HCT116 (cell line): ENCODE data around the gene COL4A3. TPM values are rescaled to one million over a fixed set of nuclear protein-coding genes. Genes with fewer than 3 reads are reported as not detected.

ENCODE experiments used
- ATAC-seq: fragments of 200-7000 bp; cut with Tn5 transposase; 2 replicates; pipeline ENCODE4 v1.9.1; 2020; ENCODE audit warnings: mild to moderate bottlenecking, moderate library complexity
- BruUV-seq: library from RNA; stranded (reverse); fragments of 400-500 nt; replicated peaks from 2 replicates; lab custom pipeline; 2021; lab: Mats Ljungman, UMichigan
- CTCF ChIA-PET: fragments of 300-600 bp; sonication (Branson Sonifier 250); formaldehyde crosslinking; loops from one replicate; lab custom pipeline; 2021; ENCODE audit warnings: antibody characterized with exemption; lab: Charles Lee
- POLR2A ChIA-PET: fragments of 300-600, 350-600 bp; sonication (Branson Sonifier 250); formaldehyde crosslinking; loops from one replicate; lab custom pipeline; 2021; ENCODE audit warnings: antibody characterized with exemption; lab: Charles Lee
- RAD21 ChIA-PET, 2 experiments: fragments of 300-600 bp; sonication (Branson Sonifier 250); formaldehyde crosslinking; loops; one replicate each; lab custom pipeline; 2023; ENCODE audit warnings: low total read pairs in 2 of 2; ENCODE audit not compliant: uncharacterized antibody in 2 of 2, unreplicated experiment in 2 of 2, low non-redundant PET in 1 of 2; lab: Charles Lee
- DNase-seq: peaks from one replicate; pipeline ENCODE4 v3.0.0-alpha.2; 2010; ENCODE audit warnings: low read depth, low spot score
- H2AFZ ChIP-seq: fragments of 200-600 bp; shearing (Covaris generic), sonication (generic); 2 replicates; pipeline ENCODE4 v1.6.1; 2017; ENCODE audit warnings: low read depth, mixed run types, mixed read lengths, antibody characterized with exemption, low read length; ENCODE audit not compliant: poor library complexity, severe bottlenecking
- H3K27ac ChIP-seq: 2 replicates; pipeline ENCODE4 v1.5.1; 2012; ENCODE audit warnings: low read depth, low read length
- H3K27me3 ChIP-seq: fragments of 200-600 bp; sonication (generic); 2 replicates; pipeline ENCODE4 v1.6.1; 2016; ENCODE audit warnings: mixed run types, low read length, mixed read lengths; ENCODE audit not compliant: insufficient read depth
- H3K36me3 ChIP-seq, 2 experiments: fragments of 200-500 bp in 1 of 2; fragments of 200-600 bp in 1 of 2; sonication (Bioruptor generic) in 1 of 2; sonication (generic) in 1 of 2; 2 replicates each; pipeline versions ENCODE4 v1.5.1 to v1.6.1; 2014 to 2016; ENCODE audit warnings: low read length in 2 of 2, inconsistent platforms in 1 of 2, mixed read lengths in 1 of 2, mixed run types in 1 of 2; ENCODE audit not compliant: insufficient read depth in 2 of 2, control insufficient read depth in 1 of 2
- H3K4me1 ChIP-seq, 2 experiments: fragments of 200-600 bp in 1 of 2; sonication (generic) in 1 of 2; 2 replicates each; pipeline versions ENCODE4 v1.5.1 to v1.6.1; 2012 to 2017; ENCODE audit warnings: low read length in 2 of 2, inconsistent platforms in 1 of 2, mild to moderate bottlenecking in 1 of 2, mixed read lengths in 1 of 2, mixed run types in 1 of 2, moderate library complexity in 1 of 2; ENCODE audit not compliant: insufficient read depth in 2 of 2, control insufficient read depth in 1 of 2
- H3K4me2 ChIP-seq: fragments of 200-600 bp; sonication (generic); 2 replicates; pipeline ENCODE4 v1.6.1; 2017; ENCODE audit warnings: mixed run types, low read length, mixed read lengths
- H3K4me3 ChIP-seq, 2 experiments: fragments of 200-600 bp in 1 of 2; sonication (generic) in 1 of 2; replicated peaks in 1 of 2; 2 replicates each; pipeline ENCODE4 v1.5.1; 2011 to 2016; ENCODE audit warnings: low read length in 2 of 2, control low read depth in 1 of 2, low read depth in 1 of 2, mild to moderate bottlenecking in 1 of 2, mixed read lengths in 1 of 2, mixed run types in 1 of 2
- H3K79me2 ChIP-seq: fragments of 200-600 bp; sonication (generic); 2 replicates; pipeline ENCODE4 v1.6.1; 2017; ENCODE audit warnings: mild to moderate bottlenecking, mixed run types, low read length, moderate library complexity, mixed read lengths; ENCODE audit not compliant: insufficient read depth
- H3K9ac ChIP-seq: fragments of 200-600 bp; sonication (generic); 2 replicates; pipeline ENCODE4 v1.6.1; 2016; ENCODE audit warnings: low read length, mixed read lengths
- H3K9me2 ChIP-seq: fragments of 200-600 bp; sonication (generic), shearing (Covaris generic); 2 replicates; pipeline ENCODE4 v1.6.1; 2017; ENCODE audit warnings: mixed run types, mild to moderate bottlenecking, moderate library complexity; ENCODE audit not compliant: insufficient read depth
- H3K9me3 ChIP-seq, 2 experiments: fragments of 200-500 bp in 1 of 2; fragments of 200-600 bp in 1 of 2; sonication (Bioruptor generic) in 1 of 2; sonication (generic) in 1 of 2; 2 replicates each; pipeline ENCODE4 v1.6.1; 2014 to 2017; ENCODE audit warnings: low read length in 2 of 2, mixed read lengths in 2 of 2, inconsistent platforms in 1 of 2, low read depth in 1 of 2, mild to moderate bottlenecking in 1 of 2, mixed run types in 1 of 2, moderate library complexity in 1 of 2; ENCODE audit not compliant: control insufficient read depth in 1 of 2, insufficient read depth in 1 of 2
- H4K20me1 ChIP-seq: fragments of 200-600 bp; sonication (generic), shearing (Covaris generic); 2 replicates; pipeline ENCODE4 v1.6.1; 2017; ENCODE audit warnings: mixed run types, mild to moderate bottlenecking, moderate library complexity; ENCODE audit not compliant: insufficient read depth
- MAX ChIP-seq: IDR thresholded peaks from 2 replicates; pipeline ENCODE4 v1.6.1; 2012
- RAD21 ChIP-seq: IDR thresholded peaks from 2 replicates; pipeline ENCODE4 v1.6.1; 2012; ENCODE audit warnings: low read depth, mild to moderate bottlenecking
- SRF ChIP-seq: IDR thresholded peaks from 2 replicates; pipeline ENCODE4 v1.6.1; 2012; ENCODE audit warnings: low read depth
- ZFX ChIP-seq: fragments of 450-650 bp; IDR thresholded peaks from 2 replicates; pipeline ENCODE4 v1.6.1; 2017
- intact Hi-C: fragments of 100-400 bp; cut with micrococcal nuclease; formaldehyde crosslinking; loops from 2 replicates; pipeline ENCODE4 v1.10.0; 2022
- total RNA-seq: library from RNA; stranded (reverse); gene quantifications from one replicate; pipeline ENCODE4 v1.2.1, GENCODE V29; 2021; ENCODE audit not compliant: unreplicated experiment
- TF ChIP-seq, protein P1 (sequence below), 3 experiments: fragments of 200-600 bp in 1 of 3; sonication (generic) in 1 of 3; IDR thresholded peaks in 2 of 3; conservative IDR thresholded peaks in 1 of 3; 2 replicates each; pipeline ENCODE4 v1.5.1; 2012 to 2017; ENCODE audit warnings: low read depth in 2 of 3, low read length in 2 of 3, antibody characterized with exemption in 1 of 3, borderline replicate concordance in 1 of 3, control low read depth in 1 of 3, mild to moderate bottlenecking in 1 of 3, mixed read lengths in 1 of 3, mixed run types in 1 of 3, moderate library complexity in 1 of 3; ENCODE audit not compliant: insufficient read depth in 1 of 3

Gene COL4A3
- total RNA-seq, 1 experiment from 2014 or later: 4.9 TPM

GRCh38 chr2:227124811-227125210 lies 39.6 kb upstream of the COL4A3 start:
- ChIA-PET RAD21 (no interaction called here), CTCF (interaction anchor here (1.2 to 1.7 kb wide), 2 partner anchors 113 to 1460 kb away, joined by 4 read pairs; no protein-coding TSS in a partner anchor), POLR2A (no interaction called here)
- Histone ChIP-seq H3K36me3 (no peaks in the 10 kb centered on the region), H3K4me2 (no peak overlapping the region), H3K79me2 (no peaks in the 10 kb centered on the region), H3K4me1 (no peaks in the 10 kb centered on the region), H3K4me3 (no peak overlapping the region), H4K20me1 (no peaks in the 10 kb centered on the region), H3K9me2 (no peaks in the 10 kb centered on the region), H2AFZ (no peak overlapping the region), H3K9me3 (no peaks in the 10 kb centered on the region), H3K27ac (no peak overlapping the region), H3K9ac (no peak overlapping the region), H3K27me3 (no peaks in the 10 kb centered on the region)
- no TSS peak for BruUV-seq
- no peak for ATAC-seq
- no peak for DNase-seq
- no peak for TF ChIP-seq ZFX
- no peak for TF ChIP-seq SRF
- intact Hi-C loops: loop anchor here (10.0 kb wide), 2 partner anchors 280 to 350 kb away; partner anchors contain the start of gene AGFG1

DNA sequence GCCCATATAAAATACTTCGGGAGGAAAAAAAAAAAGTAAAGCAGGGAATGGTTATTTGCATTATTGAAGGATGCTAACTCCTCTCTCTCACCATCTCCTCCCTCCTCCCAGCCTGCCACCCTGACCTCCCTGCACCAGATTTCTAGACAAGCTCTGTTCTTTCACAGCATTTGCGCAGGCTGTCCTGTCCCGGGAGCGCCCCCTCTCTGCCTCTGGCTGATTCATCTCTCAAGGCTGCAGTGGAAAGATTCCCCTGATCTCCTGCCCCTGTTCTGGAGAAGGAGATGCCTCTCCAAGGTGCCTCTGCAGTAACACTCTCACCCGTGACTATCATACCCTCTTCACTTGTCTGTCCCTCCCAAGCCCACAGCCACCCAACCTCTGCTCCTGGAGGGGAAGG lies 38.9 kb upstream of the COL4A3 start:
- Histone ChIP-seq H3K9ac (no peak overlapping the region), H3K9me2 (no peaks in the 10 kb centered on the region), H3K4me2 (no peak overlapping the region), H3K36me3 (no peaks in the 10 kb centered on the region), H3K4me1 (no peaks in the 10 kb centered on the region), H3K27ac (no peak overlapping the region), H3K27me3 (no peaks in the 10 kb centered on the region), H4K20me1 (no peaks in the 10 kb centered on the region), H3K79me2 (no peaks in the 10 kb centered on the region), H3K9me3 (no peaks in the 10 kb centered on the region), H2AFZ (no peak overlapping the region)
- ChIA-PET POLR2A (no interaction called here), RAD21 (interaction anchor here in 1 of 2 experiments (0.7 kb wide), 1 partner anchor 112 kb away, joined by 3 read pairs; no protein-coding TSS in a partner anchor), CTCF (interaction anchor here (1.2 kb wide), 1 partner anchor 113 kb away, joined by 4 read pairs; no protein-coding TSS in a partner anchor)
- DNase-seq: no peak
- no TSS peak for BruUV-seq
- intact Hi-C loops: loop anchor here (10.0 kb wide), 2 partner anchors 279 to 349 kb away; partner anchors contain the start of gene AGFG1
- TF ChIP-seq, protein P1, sequence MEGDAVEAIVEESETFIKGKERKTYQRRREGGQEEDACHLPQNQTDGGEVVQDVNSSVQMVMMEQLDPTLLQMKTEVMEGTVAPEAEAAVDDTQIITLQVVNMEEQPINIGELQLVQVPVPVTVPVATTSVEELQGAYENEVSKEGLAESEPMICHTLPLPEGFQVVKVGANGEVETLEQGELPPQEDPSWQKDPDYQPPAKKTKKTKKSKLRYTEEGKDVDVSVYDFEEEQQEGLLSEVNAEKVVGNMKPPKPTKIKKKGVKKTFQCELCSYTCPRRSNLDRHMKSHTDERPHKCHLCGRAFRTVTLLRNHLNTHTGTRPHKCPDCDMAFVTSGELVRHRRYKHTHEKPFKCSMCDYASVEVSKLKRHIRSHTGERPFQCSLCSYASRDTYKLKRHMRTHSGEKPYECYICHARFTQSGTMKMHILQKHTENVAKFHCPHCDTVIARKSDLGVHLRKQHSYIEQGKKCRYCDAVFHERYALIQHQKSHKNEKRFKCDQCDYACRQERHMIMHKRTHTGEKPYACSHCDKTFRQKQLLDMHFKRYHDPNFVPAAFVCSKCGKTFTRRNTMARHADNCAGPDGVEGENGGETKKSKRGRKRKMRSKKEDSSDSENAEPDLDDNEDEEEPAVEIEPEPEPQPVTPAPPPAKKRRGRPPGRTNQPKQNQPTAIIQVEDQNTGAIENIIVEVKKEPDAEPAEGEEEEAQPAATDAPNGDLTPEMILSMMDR (IDR thresholded peaks at IDR 0.05 in 2 of 3, conservative IDR thresholded peaks at IDR 0.05 in 1 of 3; ENCODE audit: borderline replicate concordance in 1 of 3, insufficient read depth in 1 of 3, low read depth in 2 of 3, low read length in 2 of 3): peak; percentile 31 to 61 (median 48); a peak in 5 of 6 replicates
- TF ChIP-seq RAD21 (peak; percentile 60), MAX (no peak)
- TF ChIP-seq, all 23 proteins: peak for 2
- ATAC-seq: peak; percentile 80
- H3K4me3 ChIP-seq: no peak overlapping the region
